NCI-H2029 (cell line): ENCODE results near the gene GCNT2.
"Not testable (repeated sequence)": the region's sequence is repeated elsewhere in the genome, so short reads cannot be mapped to it uniquely, and the experiment has no call there.

Source experiments
- DNase-seq: peaks from one replicate; lab custom pipeline; 2025; lab: John Stamatoyannopoulos, UW

Gene GCNT2

GRCh38 chr6:10610289-10610688 lies 89.1 kb downstream of the GCNT2 start:
- no peak for DNase-seq

GRCh38 chr6:10612161-10612560 lies 91.0 kb downstream of the GCNT2 start:
- no peak for DNase-seq

GRCh38 chr6:10613077-10613476 lies 91.9 kb downstream of the GCNT2 start:
- no peak for DNase-seq

DNA sequence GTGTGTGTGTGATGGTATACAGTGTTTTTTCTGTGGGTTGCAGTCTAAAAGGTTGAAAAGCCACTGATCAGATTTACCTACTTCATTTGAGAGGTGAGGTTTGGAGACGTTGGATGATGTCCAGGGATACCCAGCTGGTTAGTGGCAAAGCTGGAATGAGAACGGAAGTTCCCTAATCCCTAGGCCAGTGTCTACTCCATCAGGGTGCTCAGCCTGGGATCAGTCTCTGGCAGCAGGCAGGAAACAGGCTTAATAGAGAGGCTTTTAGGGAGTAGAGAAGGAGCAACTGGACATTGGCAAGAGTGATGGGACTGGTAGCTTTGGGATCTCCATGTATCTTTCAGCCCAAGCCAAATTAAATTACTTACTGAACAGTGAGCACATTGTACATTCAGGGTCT lies 92.6 kb downstream of the GCNT2 start:
- DNase-seq, result peak; percentile 10

DNA sequence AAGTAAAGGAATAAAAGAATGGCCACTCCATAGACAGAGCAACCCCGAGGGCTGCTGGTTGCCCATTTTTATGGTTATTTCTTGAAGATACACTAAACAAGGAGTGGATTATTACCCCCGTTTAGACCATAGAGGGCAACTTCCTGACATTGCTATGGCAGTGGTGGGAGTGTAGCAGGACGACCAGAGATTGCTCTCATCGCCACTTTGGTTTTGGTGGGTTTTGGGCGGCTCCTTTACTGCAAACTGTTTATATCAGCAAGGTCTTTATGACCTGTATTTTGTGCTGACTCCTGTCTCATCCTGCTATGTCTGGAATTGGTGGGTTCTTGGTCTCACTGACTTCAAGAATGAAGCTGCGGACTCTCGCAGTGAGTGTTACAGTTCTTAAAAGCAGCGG lies 94.5 kb downstream of the GCNT2 start:
- DNase-seq, result no peak

GRCh38 chr6:10616266-10616665 lies 95.1 kb downstream of the GCNT2 start:
- DNase-seq, result not testable (repeated sequence)

GRCh38 chr6:10617008-10617696 lies 96.0 kb downstream of the GCNT2 start:
- no peak for DNase-seq

DNA sequence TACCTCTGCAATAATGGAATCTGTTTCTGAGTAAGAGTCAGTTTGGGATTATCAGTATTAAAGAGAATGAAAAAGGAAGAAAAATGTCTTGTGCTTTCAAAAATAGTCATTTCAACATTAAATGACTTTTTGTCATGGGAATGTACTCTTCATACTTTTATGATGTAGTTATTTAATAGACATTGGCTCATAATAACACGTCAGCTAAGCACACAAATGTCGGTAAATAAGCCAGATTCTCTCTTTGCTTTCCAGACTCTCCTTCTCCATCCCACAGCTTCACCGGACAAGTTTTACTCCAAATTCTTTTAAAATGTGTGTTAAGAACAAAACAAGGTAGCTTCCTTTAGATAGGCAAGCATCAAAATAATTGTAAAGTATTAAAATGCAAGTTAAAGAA lies 97.3 kb downstream of the GCNT2 start:
- DNase-seq, result no peak

- peak; percentile 43 for DNase-seq
These were observed 100.1 kb downstream of the GCNT2 start for GRCh38 chr6:10621213-10621612.

GRCh38 chr6:10621847-10622246 lies 100.7 kb downstream of the GCNT2 start:
- no peak for DNase-seq

GRCh38 chr6:10624836-10625235 lies 103.7 kb downstream of the GCNT2 start:
- DNase-seq, result no peak

GRCh38 chr6:10626154-10626741 lies 105.1 kb downstream of the GCNT2 start:
- no peak for DNase-seq

- DNase-seq, result no peak
These were observed 106.6 kb downstream of the GCNT2 start for GRCh38 chr6:10627800-10628199.

DNA sequence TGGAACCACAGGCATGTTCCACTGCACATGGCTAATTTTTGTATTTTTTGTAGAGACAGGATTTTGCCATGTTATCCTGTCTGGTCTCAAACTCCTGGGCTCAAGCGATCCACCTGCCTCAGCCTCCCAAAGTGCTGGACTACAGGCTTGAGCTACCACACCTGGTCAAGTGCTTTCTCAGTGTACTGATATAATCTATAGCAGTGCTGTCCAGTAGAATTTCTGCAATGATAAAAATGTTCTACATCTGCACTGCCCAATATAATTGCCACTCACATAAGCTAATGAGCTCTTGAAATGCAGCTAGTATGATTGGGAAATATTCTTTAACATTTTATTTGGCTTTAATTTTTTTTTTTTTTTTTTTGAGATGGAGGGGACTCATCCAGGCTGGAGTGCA lies 109.0 kb downstream of the GCNT2 start:
- no peak for DNase-seq

- no peak for DNase-seq
These were observed 112.1 kb downstream of the GCNT2 start for GRCh38 chr6:10633216-10633615.

- no peak for DNase-seq
These were observed 119.3 kb downstream of the GCNT2 start for GRCh38 chr6:10640412-10640811.

DNA sequence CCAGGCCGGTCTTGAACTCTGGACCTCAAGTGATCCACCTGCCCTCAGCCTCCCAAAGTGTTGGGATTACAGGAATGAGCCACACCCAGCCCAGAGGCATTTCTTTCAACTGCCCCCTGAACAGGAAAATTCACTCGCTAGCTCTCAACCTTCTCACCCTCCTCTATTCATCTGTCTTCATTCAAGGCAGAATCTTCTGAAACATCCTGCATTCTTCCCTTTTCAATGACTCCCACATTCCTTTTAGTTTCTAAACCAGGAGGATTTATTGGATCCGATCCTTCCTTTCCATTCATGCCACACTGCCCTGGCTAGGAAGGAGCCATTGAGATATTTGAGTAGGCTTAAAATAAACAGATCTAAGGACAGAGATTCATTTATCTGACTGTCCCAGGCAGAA lies 120.4 kb downstream of the GCNT2 start:
- no peak for DNase-seq

DNA sequence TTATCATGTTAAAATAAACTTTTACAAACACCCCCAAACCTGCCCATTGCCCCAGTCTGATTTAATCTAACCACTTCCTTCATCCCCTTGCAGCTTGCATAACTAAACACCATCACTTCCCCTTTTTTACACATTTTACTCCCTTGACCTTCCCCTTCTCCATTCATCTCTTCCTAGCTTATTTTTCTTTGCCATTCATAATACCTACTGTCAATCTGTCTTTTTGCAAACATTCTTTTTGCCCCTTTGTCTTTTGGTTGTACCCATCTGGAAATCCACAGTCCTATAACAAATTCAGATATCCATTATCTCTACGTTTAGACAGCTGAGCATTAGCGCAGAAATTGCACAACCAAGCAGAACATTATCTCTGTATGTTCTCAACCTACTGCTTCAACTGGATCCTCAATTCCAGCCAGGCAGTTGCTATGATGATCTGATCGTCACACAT lies 122.1 kb downstream of the GCNT2 start:
- DNase-seq, result no peak

DNA sequence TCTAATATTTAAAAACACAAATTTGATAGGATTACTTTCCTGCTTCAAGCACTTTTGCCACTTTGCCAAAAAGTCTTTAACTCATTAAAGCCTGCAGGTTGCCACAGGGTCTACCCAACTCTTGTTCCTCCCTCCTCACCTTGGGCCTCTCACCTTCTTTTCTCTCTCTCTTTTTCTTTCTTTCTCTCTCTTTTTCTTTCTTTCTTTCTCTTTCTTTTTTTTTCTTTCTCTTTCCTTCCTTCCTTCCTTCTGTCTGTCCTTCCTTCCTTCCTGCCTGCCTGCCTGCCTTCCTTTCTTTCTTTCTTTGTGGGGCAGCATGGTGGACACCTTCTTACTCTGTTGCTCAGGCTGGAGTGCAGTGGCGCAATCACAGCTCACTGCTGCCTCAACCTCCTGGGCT lies 123.1 kb downstream of the GCNT2 start:
- DNase-seq, result no peak

GRCh38 chr6:10655508-10656055 lies 134.4 kb downstream of the GCNT2 start:
- no peak for DNase-seq

DNA sequence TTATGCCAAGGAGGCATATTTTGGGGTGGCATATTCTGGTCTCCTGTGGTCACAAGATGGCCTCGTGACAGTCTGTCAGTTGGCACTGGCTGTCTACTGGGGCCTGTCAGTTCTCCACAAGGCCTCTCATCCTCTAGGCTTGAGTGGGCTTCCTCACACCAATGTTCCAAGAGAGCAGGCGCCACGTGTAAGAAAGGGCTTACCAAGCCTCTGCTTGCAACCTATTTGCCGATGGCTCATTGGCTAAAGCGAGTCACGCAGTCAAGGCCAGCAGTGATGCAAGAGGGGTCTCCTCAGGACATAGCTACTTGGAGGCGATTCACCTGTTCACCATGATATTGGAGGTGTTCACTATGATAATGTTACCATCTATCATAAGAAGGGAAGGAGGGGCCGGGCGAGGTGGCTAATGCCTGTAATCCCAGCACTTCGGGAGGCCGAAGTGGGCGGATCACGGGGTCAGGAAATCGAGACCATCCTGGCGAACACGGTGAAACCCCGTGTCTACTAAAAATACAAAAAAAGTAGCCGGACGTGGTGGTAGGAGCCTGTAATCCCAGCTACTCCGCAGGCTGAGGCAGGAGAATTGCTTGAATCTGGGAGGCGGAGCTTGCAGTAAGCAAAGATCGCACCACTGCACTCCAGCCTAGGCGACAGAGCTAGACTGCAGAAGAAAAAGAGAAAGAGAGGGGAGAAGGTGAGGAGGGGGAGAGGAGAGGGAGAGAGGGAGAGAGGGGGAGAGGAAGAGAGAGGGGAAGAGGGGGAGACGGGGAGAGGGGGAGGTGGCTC lies 138.0 kb downstream of the GCNT2 start:
- DNase-seq, result no peak

DNA sequence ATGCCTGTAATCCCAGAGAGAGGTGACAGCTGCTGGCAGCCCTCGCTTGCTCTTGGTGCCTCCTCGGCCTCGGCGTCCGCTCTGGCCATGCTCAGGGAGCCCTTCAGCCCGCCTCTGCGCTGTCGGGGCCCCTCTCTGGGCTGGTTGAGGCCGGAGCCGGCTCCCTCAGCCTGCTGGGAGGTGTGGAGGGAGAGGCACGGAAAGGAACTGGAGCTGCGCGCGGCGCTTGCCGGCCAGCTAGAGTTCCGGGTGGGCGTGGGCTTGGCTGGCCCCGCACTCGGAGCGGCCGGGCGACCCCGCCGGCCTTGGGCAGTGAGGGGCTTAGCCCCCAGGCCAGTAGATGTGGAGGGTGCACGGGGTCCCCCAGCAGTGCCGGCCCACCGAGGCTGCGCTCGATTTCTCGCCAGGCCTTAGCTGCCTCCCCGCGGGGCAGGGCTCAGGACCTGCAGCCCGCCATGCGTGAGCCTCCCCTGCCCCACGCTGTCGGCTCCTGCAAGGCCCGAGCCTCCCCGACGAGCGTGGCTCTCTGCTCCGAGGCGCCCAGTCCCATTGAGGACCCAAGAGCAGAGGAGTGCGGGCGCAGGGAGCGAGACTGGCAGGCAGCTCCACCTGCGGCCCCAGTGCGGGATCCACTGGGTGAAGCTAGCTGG lies 138.7 kb downstream of the GCNT2 start:
- DNase-seq, result no peak
